GM12878 (cell line): Measurements from ENCODE around the gene CHMP6. TPM values are rescaled to one million over a fixed set of nuclear protein-coding genes. Genes with fewer than 3 reads are reported as not detected.

ENCODE experiments used
- ATAC-seq: fragments of 200-7000 bp; cut with Tn5 transposase; 3 replicates; pipeline ENCODE4 v1.9.1; 2020; ENCODE audit warnings: mild to moderate bottlenecking, moderate library complexity
- BruUV-seq: library from RNA; stranded (reverse); fragments of 400-500 nt; replicated peaks from 2 replicates; lab custom pipeline; 2021; lab: Mats Ljungman, UMichigan
- CTCF ChIA-PET: fragments of 300-600 bp; sonication (Branson Sonifier 250); formaldehyde crosslinking; extraction: SDS; loops from one replicate; lab custom pipeline; 2021; ENCODE audit warnings: inconsistent platforms; lab: Yijun Ruan, JAX
- POLR2A ChIA-PET: fragments of 350-600 bp; formaldehyde crosslinking; extraction: SDS; loops from one replicate; lab custom pipeline; 2021; ENCODE audit warnings: inconsistent platforms; lab: Charles Lee
- RAD21 ChIA-PET: fragments of 300-600 bp; sonication (Branson Sonifier 250); formaldehyde crosslinking; loops from one replicate; lab custom pipeline; 2023; ENCODE audit warnings: antibody characterized with exemption; ENCODE audit not compliant: unreplicated experiment; lab: Charles Lee
- SMC1A ChIA-PET: fragments of 300-600 bp; sonication (Branson Sonifier 250); formaldehyde crosslinking; loops from one replicate; lab custom pipeline; 2023; ENCODE audit not compliant: unreplicated experiment, uncharacterized antibody; lab: Charles Lee
- DNase-seq: peaks from one replicate; pipeline ENCODE4 v3.0.0-alpha.2; 2011; ENCODE audit warnings: low read depth, low spot score
- FAIRE-seq: peaks from 3 replicates; lab custom pipeline; 2011; peaks lifted over from hg19 to GRCh38; lab: Jason Lieb, UNC
- H2AFZ ChIP-seq: 2 replicates; pipeline ENCODE4 v1.6.0; 2011; ENCODE audit warnings: low read depth, low read length, control low read depth; ENCODE audit not compliant: control insufficient read depth
- H3K27ac ChIP-seq: 2 replicates; pipeline ENCODE4 v1.5.1; 2011; ENCODE audit warnings: control low read depth; ENCODE audit not compliant: control insufficient read depth, insufficient read depth
- H3K27me3 ChIP-seq, 2 experiments: replicated peaks in 1 of 2; 2 replicates each; pipeline versions ENCODE4 v1.6.0 to v1.6.1; 2011; ENCODE audit warnings: low read length in 1 of 2; ENCODE audit not compliant: control insufficient read depth in 2 of 2, insufficient read depth in 2 of 2
- H3K36me3 ChIP-seq, 2 experiments: 2 replicates each; pipeline ENCODE4 v1.5.1; 2011; ENCODE audit warnings: low read length in 1 of 2; ENCODE audit not compliant: control insufficient read depth in 2 of 2, insufficient read depth in 2 of 2
- H3K4me1 ChIP-seq: 2 replicates; pipeline ENCODE4 v1.6.1; 2011; ENCODE audit warnings: mild to moderate bottlenecking, low read length, moderate library complexity, mixed read lengths; ENCODE audit not compliant: control insufficient read depth, insufficient read depth
- H3K4me2 ChIP-seq: 2 replicates; pipeline ENCODE4 v1.6.0; 2011; ENCODE audit warnings: control low read depth; ENCODE audit not compliant: control insufficient read depth, insufficient read depth
- H3K4me3 ChIP-seq: fragments of 200-600 bp; sonication (generic); 2 replicates; pipeline ENCODE4 v1.5.1; 2016
- H3K79me2 ChIP-seq: 2 replicates; pipeline ENCODE4 v1.6.0; 2011; ENCODE audit warnings: low read length; ENCODE audit not compliant: control insufficient read depth, insufficient read depth
- H3K9ac ChIP-seq: 2 replicates; pipeline ENCODE4 v1.8.0; 2011; ENCODE audit warnings: low read length, control low read depth, mixed read lengths; ENCODE audit not compliant: control insufficient read depth, insufficient read depth
- H3K9me3 ChIP-seq: replicated peaks from 3 replicates; pipeline ENCODE4 v1.5.1; 2011; ENCODE audit warnings: mild to moderate bottlenecking, low read length; ENCODE audit not compliant: control insufficient read depth, insufficient read depth
- H4K20me1 ChIP-seq: 2 replicates; pipeline ENCODE4 v1.6.0; 2011; ENCODE audit not compliant: control insufficient read depth, insufficient read depth
- ATF7 ChIP-seq: fragments of 450-650 bp; IDR thresholded peaks from 2 replicates; pipeline ENCODE4 v1.6.1; 2016; ENCODE audit warnings: low read depth, mild to moderate bottlenecking
- BCL11A ChIP-seq: IDR thresholded peaks from 2 replicates; pipeline ENCODE4 v1.6.1; 2011; ENCODE audit warnings: low read depth, low read length
- CHD4 ChIP-seq: fragments of 200-600 bp; sonication (generic); IDR thresholded peaks from 2 replicates; pipeline ENCODE4 v1.6.1; 2016; ENCODE audit warnings: mild to moderate bottlenecking
- ETV6 ChIP-seq, 2 experiments: fragments of 450-650 bp in 1 of 2; IDR thresholded peaks in 1 of 2; conservative IDR thresholded peaks in 1 of 2; 2 replicates each; pipeline ENCODE4 v1.6.1; 2014; ENCODE audit warnings: antibody characterized with exemption in 1 of 2, borderline replicate concordance in 1 of 2, low read depth in 1 of 2, mild to moderate bottlenecking in 1 of 2, moderate library complexity in 1 of 2
- KAT2A ChIP-seq: conservative IDR thresholded peaks from 2 replicates; pipeline ENCODE4 v1.6.1; 2011; ENCODE audit warnings: low read depth, low read length; ENCODE audit not compliant: control insufficient read depth
- MEF2A ChIP-seq: IDR thresholded peaks from 2 replicates; pipeline ENCODE4 v1.6.1; 2011; ENCODE audit warnings: low read depth, mild to moderate bottlenecking, low read length, moderate library complexity; ENCODE audit not compliant: insufficient read depth
- NFYB ChIP-seq: IDR thresholded peaks from 2 replicates; pipeline ENCODE4 v1.6.1; 2011; ENCODE audit warnings: low read depth, mild to moderate bottlenecking, low read length, improper control_type of control experiment, moderate library complexity; ENCODE audit not compliant: insufficient read depth
- NKRF ChIP-seq: fragments of 450-650 bp; conservative IDR thresholded peaks from 2 replicates; pipeline ENCODE4 v1.6.1; 2017; ENCODE audit warnings: mild to moderate bottlenecking, moderate library complexity
- PAX5 ChIP-seq: IDR thresholded peaks from 2 replicates; pipeline ENCODE4 v1.6.1; 2011; ENCODE audit warnings: low read depth, low read length, borderline replicate concordance
- RAD51 ChIP-seq: fragments of 450-650 bp; IDR thresholded peaks from 2 replicates; pipeline ENCODE4 v1.6.1; 2016; ENCODE audit warnings: moderate library complexity, mild to moderate bottlenecking, inconsistent platforms
- SRF ChIP-seq, 2 experiments: IDR thresholded peaks; 2 replicates each; pipeline ENCODE4 v1.6.1; 2011; ENCODE audit warnings: low read depth in 2 of 2, low read length in 2 of 2, mild to moderate bottlenecking in 1 of 2, moderate library complexity in 1 of 2
- TAF1 ChIP-seq: IDR thresholded peaks from 2 replicates; pipeline ENCODE4 v1.6.1; 2011; ENCODE audit warnings: mild to moderate bottlenecking, low read depth, low read length, borderline replicate concordance
- TBL1XR1 ChIP-seq: IDR thresholded peaks from 2 replicates; pipeline ENCODE4 v1.6.1; 2012; ENCODE audit warnings: low read depth, low read length, improper control_type of control experiment
- YY1 ChIP-seq: IDR thresholded peaks from 2 replicates; pipeline ENCODE4 v1.6.1; 2011; ENCODE audit warnings: low read depth, mild to moderate bottlenecking, low read length
- ZNF687 ChIP-seq: fragments of 450-650 bp; IDR thresholded peaks from 2 replicates; pipeline ENCODE4 v1.6.1; 2017; ENCODE audit warnings: mild to moderate bottlenecking, moderate library complexity
- WGBS: methylation state at CpG from one replicate; pipeline ENCODE4 v1.1.6; 2016; ENCODE audit warnings: low lambda C conversion rate; ENCODE audit not compliant: insufficient replicate concordance, insufficient coverage; ENCODE audit errors: missing lambda C conversion rate; 5-methylcytosine and 5-hydroxymethylcytosine counted together
- in situ Hi-C: fragments of 300-500 bp; cut with MboI; formaldehyde crosslinking; loops from 9 replicates; pipeline ENCODE4 v1.14.3; 2018; ENCODE audit warnings: mixed read lengths
- intact Hi-C: fragments of 100-400 bp; cut with micrococcal nuclease; formaldehyde crosslinking; loops from one replicate; pipeline ENCODE4 v1.14.2; 2022; ENCODE audit not compliant: unreplicated experiment
- polyA plus RNA-seq, 11 experiments: library from polyadenylated mRNA; depleted of rRNA in 4 of 11; unstranded in 6 of 11; stranded (reverse) in 5 of 11; fragments of >200 nt; fragmentation: Nextera tagmentation in 4 of 11; fragmentation: Illumina TruSeq in 1 of 11; extraction: Ambion mirVana in 4 of 11; extraction: Trizol in 1 of 11; gene quantifications; 1 replicate in 1 of 11; 2 replicates in 10 of 11; pipeline versions ENCODE4 v1.2.1 to v1.2.3, GENCODE V29; 2011 to 2016; ENCODE audit warnings: inconsistent platforms in 2 of 11, missing spikeins in 2 of 11, low read depth in 1 of 11
- total RNA-seq, 4 experiments: library from RNA; depleted of rRNA in 3 of 4; stranded (reverse); fragments of >200 nt in 3 of 4; fragmentation: Illumina TruSeq in 1 of 4; extraction: Trizol in 1 of 4; gene quantifications; 2 replicates each; pipeline versions ENCODE4 v1.2.1 to v1.2.3, GENCODE V29; 2013 to 2021

The CHMP6 gene
- total and polyA plus RNA-seq, 10 of the 15 experiments (the other 5 are each of a cell fraction or from before 2014, with no cell fraction given) = 0.21 to 37.9 (median 14.7) TPM

- TF ChIP-seq NKRF = no peak
- TF ChIP-seq PAX5 = no peak
- no peak for TF ChIP-seq SRF (IDR thresholded peaks at IDR 0.05; ENCODE audit: low read depth in 2 of 2, low read length in 2 of 2)
- TF ChIP-seq TAF1 = no peak
- TF ChIP-seq BCL11A = no peak
Measured at GRCh38 chr17:81012574-81013447, 21.2 kb downstream of the CHMP6 start (continued).

GRCh38 chr17:81013642-81014041, 22.0 kb downstream of the CHMP6 start:
- Histone ChIP-seq H3K9me3 (no peaks in the 10 kb centered on the region; the same call in 1 of the 3 replicates), H3K4me2 (no peak overlapping the region), H3K9ac (no peak overlapping the region), H3K27me3 (peaks cover 2% of the 10 kb centered on the region in 2 experiments; a peak in 1 of 4 replicates), H3K79me2 (no peaks in the 10 kb centered on the region), H3K27ac (no peak overlapping the region), H4K20me1 (no peaks in the 10 kb centered on the region), H3K4me3 (no peak overlapping the region), H3K36me3 (no peaks in the 10 kb centered on the region), H2AFZ (no peak overlapping the region), H3K4me1 (no peaks in the 10 kb centered on the region)
- CTCF ChIA-PET = no interaction called here
- POLR2A ChIA-PET = no interaction called here
- FAIRE-seq (no peak), ATAC-seq (no peak), DNase-seq (no peak)
- no TSS peak for BruUV-seq
- 23% methylated on average over 6 of the region's 6 CpGs for WGBS
- intact Hi-C loops (no loop called here), in situ Hi-C loops (loop anchor here (25.0 kb wide), 1 partner anchor 224 kb away; the partner anchor contains the start of genes NDUFAF8 and TEPSIN)
- RAD21 ChIA-PET = no interaction called here
- SMC1A ChIA-PET = no interaction called here
- TF ChIP-seq TBL1XR1 (no peak), ETV6 (conservative IDR thresholded peaks at IDR 0.05 in 1 of 2, IDR thresholded peaks at IDR 0.05 in 1 of 2; ENCODE audit: borderline replicate concordance in 1 of 2, low read depth in 1 of 2) (no peak), CHD4 (no peak), NFYB (no peak), YY1 (no peak), RAD51 (no peak), MEF2A (no peak), ATF7 (no peak), ZNF687 (no peak), KAT2A (no peak)
